Liver (tissue), 9 donors: ENCODE measurements around the gene BRWD1. TPM values are rescaled to one million over a fixed set of nuclear protein-coding genes. Genes with fewer than 3 reads are reported as not detected.

Experiments used
- DNase-seq: peaks from one replicate; pipeline ENCODE4 v3.0.0-alpha.2; 2017; ENCODE audit warnings: low spot score
- H3K27ac ChIP-seq, 2 donors: one replicate each; pipeline ENCODE4 v1.7.0; 2013; ENCODE audit warnings: inconsistent platforms in 2 of 2, low read length in 2 of 2, control low read depth in 1 of 2, low read depth in 1 of 2, mild to moderate bottlenecking in 1 of 2
- H3K27me3 ChIP-seq, 4 donors: one replicate each; pipeline versions ENCODE4 v1.6.1 to v1.7.0; 2013; ENCODE audit warnings: low read length in 3 of 4, inconsistent platforms in 1 of 4, mild to moderate bottlenecking in 1 of 4, moderate library complexity in 1 of 4; ENCODE audit not compliant: control insufficient read depth in 4 of 4, insufficient read depth in 4 of 4
- H3K36me3 ChIP-seq, 4 donors: one replicate each; pipeline versions ENCODE4 v1.6.1 to v1.7.0; 2013; ENCODE audit warnings: low read length in 3 of 4, mild to moderate bottlenecking in 3 of 4, low read depth in 1 of 4, moderate library complexity in 1 of 4; ENCODE audit not compliant: control insufficient read depth in 4 of 4, insufficient read depth in 3 of 4
- H3K4me1 ChIP-seq, 4 donors: one replicate each; pipeline versions ENCODE4 v1.6.1 to v1.7.0; 2013; ENCODE audit warnings: low read length in 3 of 4, mild to moderate bottlenecking in 3 of 4, moderate library complexity in 1 of 4; ENCODE audit not compliant: control insufficient read depth in 4 of 4, insufficient read depth in 4 of 4
- H3K4me3 ChIP-seq, 3 donors: one replicate each; pipeline versions ENCODE4 v1.6.1 to v1.7.0; 2013; ENCODE audit warnings: low read length in 3 of 3, control low read depth in 1 of 3, low read depth in 1 of 3, mild to moderate bottlenecking in 1 of 3
- H3K9ac ChIP-seq, 2 donors: one replicate each; pipeline ENCODE4 v1.7.0; 2013; ENCODE audit warnings: low read length in 2 of 2, mild to moderate bottlenecking in 2 of 2, moderate library complexity in 2 of 2, control low read depth in 1 of 2, low read depth in 1 of 2
- H3K9me3 ChIP-seq, 4 donors: one replicate each; pipeline versions ENCODE4 v1.6.1 to v1.7.0; 2013; ENCODE audit warnings: low read length in 3 of 4; ENCODE audit not compliant: control insufficient read depth in 4 of 4
- EGR1 ChIP-seq, 2 donors: IDR thresholded peaks; 2 replicates each; pipeline ENCODE4 v1.6.1; 2016 to 2018; ENCODE audit warnings: antibody characterized with exemption in 2 of 2, low read depth in 2 of 2
- FOXA2 ChIP-seq: IDR thresholded peaks from 2 replicates; pipeline ENCODE4 v1.6.1; 2016; ENCODE audit warnings: antibody characterized with exemption
- HNF4A ChIP-seq, 2 donors: conservative IDR thresholded peaks; 2 replicates each; pipeline ENCODE4 v1.6.1; 2016; ENCODE audit warnings: antibody characterized with exemption in 2 of 2, mild to moderate bottlenecking in 2 of 2
- HNF4G ChIP-seq: IDR thresholded peaks from 2 replicates; pipeline ENCODE4 v1.6.1; 2016; ENCODE audit warnings: antibody characterized with exemption
- JUND ChIP-seq, 2 donors: IDR thresholded peaks; 2 replicates each; pipeline ENCODE4 v1.6.1; 2016; ENCODE audit warnings: antibody characterized with exemption in 2 of 2
- RAD21 ChIP-seq, 2 donors: IDR thresholded peaks; 2 replicates each; pipeline ENCODE4 v1.6.1; 2016; ENCODE audit warnings: antibody characterized with exemption in 2 of 2, mild to moderate bottlenecking in 2 of 2
- RXRA ChIP-seq, 2 donors: IDR thresholded peaks; 2 replicates each; pipeline ENCODE4 v1.6.1; 2017 to 2018; ENCODE audit warnings: antibody characterized with exemption in 2 of 2, mild to moderate bottlenecking in 1 of 2
- SP1 ChIP-seq: IDR thresholded peaks from 2 replicates; pipeline ENCODE4 v1.6.1; 2018; ENCODE audit warnings: antibody characterized with exemption, mild to moderate bottlenecking
- YY1 ChIP-seq: IDR thresholded peaks from 2 replicates; pipeline ENCODE4 v1.6.1; 2016; ENCODE audit warnings: antibody characterized with exemption, mild to moderate bottlenecking
- WGBS: extraction: QIAGEN DNeasy Blood & Tissue Kit; methylation state at CpG from one replicate; pipeline ENCODE4 v1.1.7; 2013; 5-methylcytosine and 5-hydroxymethylcytosine counted together
- polyA plus RNA-seq, 2 donors: library from polyadenylated mRNA; stranded (reverse) in 1 of 2; unstranded in 1 of 2; fragments of 200-250 nt in 1 of 2; fragments of >200 nt in 1 of 2; fragmentation: Nextera tagmentation in 1 of 2; extraction: Ambion mirVana in 1 of 2; gene quantifications; one replicate each; pipeline versions ENCODE4 v1.2.1 to v1.2.3, GENCODE V29; 2013 to 2015
- total RNA-seq, 2 donors: library from RNA; depleted of rRNA; stranded (reverse); fragments of >200 nt; gene quantifications; one replicate each; pipeline ENCODE4 v1.2.3, GENCODE V29; 2014
- TF ChIP-seq, protein P1 (sequence below): fragments of 150-350 bp; IDR thresholded peaks from 2 replicates; pipeline ENCODE4 v1.5.1; 2017; ENCODE audit warnings: improper control_type of control experiment, low read depth, low read length; ENCODE audit not compliant: missing input control
- TF ChIP-seq, protein P2 (sequence below): IDR thresholded peaks from 2 replicates; pipeline ENCODE4 v1.6.1; 2016; ENCODE audit warnings: antibody characterized with exemption
- TF ChIP-seq, protein P3 (sequence below): IDR thresholded peaks from 2 replicates; pipeline ENCODE4 v1.6.1; 2016; ENCODE audit warnings: antibody characterized with exemption
- TF ChIP-seq, protein P4 (sequence below): IDR thresholded peaks from 2 replicates; pipeline ENCODE4 v1.6.1; 2016; ENCODE audit warnings: antibody characterized with exemption
- TF ChIP-seq, protein P5 (sequence below): IDR thresholded peaks from 2 replicates; pipeline ENCODE4 v1.6.1; 2016; ENCODE audit warnings: antibody characterized with exemption, mild to moderate bottlenecking
- donor health status: healthy.
- donor health status: healthy.
- donor health status: healthy.
- donor health status: healthy.
- donor health status: healthy.

Gene BRWD1
- total and polyA plus RNA-seq, 4 donors = 5.2 to 56.6 (median 20.9) TPM

DNA sequence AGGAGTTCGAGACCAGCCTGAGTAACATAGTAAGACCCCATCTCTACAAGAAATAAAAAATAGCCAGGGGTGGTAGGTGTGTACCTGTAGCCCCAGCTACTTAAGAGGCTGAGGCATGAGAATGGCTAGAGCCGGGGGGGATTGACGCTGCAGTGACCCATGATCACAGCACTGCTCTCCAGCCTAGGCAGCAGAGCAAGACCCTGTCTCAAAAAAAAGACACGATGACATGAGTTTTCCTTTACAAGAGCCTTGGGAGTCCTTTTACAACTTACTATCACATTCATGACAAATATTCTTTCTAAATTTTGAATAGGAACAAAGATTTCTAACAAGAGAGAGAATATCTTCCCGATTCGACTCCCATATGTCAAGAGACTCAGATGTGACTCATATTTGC is 3.3 kb upstream of the BRWD1 start (continued):
- TF ChIP-seq, protein P1, sequence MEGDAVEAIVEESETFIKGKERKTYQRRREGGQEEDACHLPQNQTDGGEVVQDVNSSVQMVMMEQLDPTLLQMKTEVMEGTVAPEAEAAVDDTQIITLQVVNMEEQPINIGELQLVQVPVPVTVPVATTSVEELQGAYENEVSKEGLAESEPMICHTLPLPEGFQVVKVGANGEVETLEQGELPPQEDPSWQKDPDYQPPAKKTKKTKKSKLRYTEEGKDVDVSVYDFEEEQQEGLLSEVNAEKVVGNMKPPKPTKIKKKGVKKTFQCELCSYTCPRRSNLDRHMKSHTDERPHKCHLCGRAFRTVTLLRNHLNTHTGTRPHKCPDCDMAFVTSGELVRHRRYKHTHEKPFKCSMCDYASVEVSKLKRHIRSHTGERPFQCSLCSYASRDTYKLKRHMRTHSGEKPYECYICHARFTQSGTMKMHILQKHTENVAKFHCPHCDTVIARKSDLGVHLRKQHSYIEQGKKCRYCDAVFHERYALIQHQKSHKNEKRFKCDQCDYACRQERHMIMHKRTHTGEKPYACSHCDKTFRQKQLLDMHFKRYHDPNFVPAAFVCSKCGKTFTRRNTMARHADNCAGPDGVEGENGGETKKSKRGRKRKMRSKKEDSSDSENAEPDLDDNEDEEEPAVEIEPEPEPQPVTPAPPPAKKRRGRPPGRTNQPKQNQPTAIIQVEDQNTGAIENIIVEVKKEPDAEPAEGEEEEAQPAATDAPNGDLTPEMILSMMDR = no peak

DNA sequence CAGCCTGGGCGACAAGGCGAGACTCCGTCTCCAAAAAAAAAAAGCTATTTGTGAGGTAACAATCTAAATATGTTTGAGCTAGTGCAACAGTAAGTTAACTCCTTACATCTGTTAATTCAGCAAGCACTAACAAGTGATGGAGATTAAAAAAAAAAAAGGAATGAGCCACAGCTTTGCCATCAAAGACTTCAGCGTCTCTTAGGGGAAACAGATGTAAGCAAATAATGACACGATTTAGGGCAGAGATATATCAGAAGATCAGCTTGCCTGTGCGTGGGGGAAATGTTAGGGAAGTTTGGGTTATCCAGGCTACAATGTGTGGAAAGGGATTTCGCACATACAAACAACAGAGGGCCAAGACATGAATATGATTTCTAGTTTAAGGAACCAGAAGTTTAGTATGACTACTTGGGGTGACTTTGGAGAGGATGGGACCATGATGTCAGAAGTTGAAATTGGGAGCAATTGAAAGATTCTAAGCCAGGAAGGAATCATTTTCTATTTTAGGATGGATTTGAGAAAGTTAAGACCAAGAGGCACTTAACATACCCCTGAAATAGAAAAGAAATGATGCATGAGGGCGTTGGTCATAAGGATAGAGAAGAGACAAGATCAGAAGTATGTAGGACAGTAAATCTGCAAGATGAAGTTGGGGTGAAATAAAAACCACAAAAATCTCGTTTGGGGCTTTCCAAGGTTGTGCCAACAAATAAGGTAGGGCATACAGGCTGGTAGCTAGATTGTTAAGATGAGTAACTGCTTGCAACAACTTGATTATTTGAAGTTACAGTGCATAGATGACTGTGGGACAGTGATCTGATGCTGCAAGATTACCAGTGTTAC is 2.4 kb upstream of the BRWD1 start:
- 85% methylated on average over 9 of the region's 9 CpGs for WGBS
- no peaks in the 10 kb centered on the region for H3K27me3 ChIP-seq
- H3K4me1 ChIP-seq = peaks cover 2 to 24% (median 12%) of the 10 kb centered on the region in 4 donors
- no peak overlapping the region for H3K27ac ChIP-seq
- no peak for DNase-seq
- H3K4me3 ChIP-seq = no peak overlapping the region
- TF ChIP-seq RXRA (IDR thresholded peaks at IDR 0.05) (no peak), EGR1 (IDR thresholded peaks at IDR 0.05; ENCODE audit: low read depth in 2 of 2) (no peak), JUND (IDR thresholded peaks at IDR 0.05) (no peak), FOXA2 (no peak), HNF4A (conservative IDR thresholded peaks at IDR 0.05) (no peak), HNF4G (no peak)
- TF ChIP-seq, protein P2, sequence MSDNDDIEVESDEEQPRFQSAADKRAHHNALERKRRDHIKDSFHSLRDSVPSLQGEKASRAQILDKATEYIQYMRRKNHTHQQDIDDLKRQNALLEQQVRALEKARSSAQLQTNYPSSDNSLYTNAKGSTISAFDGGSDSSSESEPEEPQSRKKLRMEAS = no peak
- TF ChIP-seq, protein P3, sequence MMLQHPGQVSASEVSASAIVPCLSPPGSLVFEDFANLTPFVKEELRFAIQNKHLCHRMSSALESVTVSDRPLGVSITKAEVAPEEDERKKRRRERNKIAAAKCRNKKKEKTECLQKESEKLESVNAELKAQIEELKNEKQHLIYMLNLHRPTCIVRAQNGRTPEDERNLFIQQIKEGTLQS = no peak
- H3K36me3 ChIP-seq = no peaks in the 10 kb centered on the region
- H3K9me3 ChIP-seq = no peaks in the 10 kb centered on the region
- no peak overlapping the region for H3K9ac ChIP-seq

DNA sequence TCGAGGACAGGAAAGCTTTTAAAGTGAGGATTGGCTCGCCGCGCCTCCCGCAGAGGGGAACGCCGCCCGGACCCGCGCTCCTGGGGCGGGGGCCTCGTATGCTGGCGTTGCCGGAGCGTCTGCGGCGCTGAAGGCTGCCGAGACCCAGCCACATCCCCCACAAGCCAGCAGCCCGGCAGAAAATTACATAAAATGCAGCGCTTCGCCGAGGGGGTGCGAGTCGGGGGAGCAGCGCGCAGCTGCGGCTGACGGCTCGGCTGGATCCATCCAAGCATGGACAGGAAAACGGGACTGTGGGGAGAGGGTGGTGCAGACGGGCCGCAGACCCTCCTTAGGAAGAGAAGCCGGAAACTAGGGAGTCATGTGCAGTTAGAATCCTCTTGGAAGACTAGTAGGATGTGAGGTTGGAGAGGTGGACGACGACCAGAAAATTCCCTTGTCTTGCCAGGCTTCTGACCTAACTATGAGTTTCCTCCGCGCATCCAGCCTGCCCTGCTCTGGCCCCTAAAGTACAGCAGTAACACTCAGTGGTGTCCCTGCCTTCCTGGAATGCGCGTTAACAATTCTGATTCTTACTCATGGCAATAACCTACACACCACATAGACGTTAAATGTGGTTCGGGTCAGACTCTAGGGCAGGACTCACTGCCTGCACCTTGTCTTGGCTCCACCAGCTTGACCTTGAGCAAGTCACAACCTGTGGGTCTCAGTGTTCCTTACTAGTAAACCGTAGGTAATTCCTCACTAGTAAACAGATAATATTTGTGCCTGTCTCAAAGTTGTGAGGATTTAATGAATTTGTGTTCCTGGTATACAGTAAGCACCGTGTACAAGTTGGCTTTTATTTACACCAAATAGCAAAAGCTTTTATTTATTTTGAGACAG is 953 bp upstream of the BRWD1 start:
- 4% methylated on average over 43 of the region's 43 CpGs for WGBS
- H3K36me3 ChIP-seq = peaks cover 0 to 5% (median 2%) of the 10 kb centered on the region in 4 donors
- H3K27ac ChIP-seq = peak overlapping the region; percentile 97 to 99
- TF ChIP-seq SP1 (no peak), YY1 (no peak), HNF4G (no peak), RAD21 (IDR thresholded peaks at IDR 0.05) (no peak), FOXA2 (no peak)
- TF ChIP-seq, protein P1 = no peak
- TF ChIP-seq, protein P4, sequence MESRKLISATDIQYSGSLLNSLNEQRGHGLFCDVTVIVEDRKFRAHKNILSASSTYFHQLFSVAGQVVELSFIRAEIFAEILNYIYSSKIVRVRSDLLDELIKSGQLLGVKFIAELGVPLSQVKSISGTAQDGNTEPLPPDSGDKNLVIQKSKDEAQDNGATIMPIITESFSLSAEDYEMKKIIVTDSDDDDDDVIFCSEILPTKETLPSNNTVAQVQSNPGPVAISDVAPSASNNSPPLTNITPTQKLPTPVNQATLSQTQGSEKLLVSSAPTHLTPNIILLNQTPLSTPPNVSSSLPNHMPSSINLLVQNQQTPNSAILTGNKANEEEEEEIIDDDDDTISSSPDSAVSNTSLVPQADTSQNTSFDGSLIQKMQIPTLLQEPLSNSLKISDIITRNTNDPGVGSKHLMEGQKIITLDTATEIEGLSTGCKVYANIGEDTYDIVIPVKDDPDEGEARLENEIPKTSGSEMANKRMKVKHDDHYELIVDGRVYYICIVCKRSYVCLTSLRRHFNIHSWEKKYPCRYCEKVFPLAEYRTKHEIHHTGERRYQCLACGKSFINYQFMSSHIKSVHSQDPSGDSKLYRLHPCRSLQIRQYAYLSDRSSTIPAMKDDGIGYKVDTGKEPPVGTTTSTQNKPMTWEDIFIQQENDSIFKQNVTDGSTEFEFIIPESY = no peak
- TF ChIP-seq, protein P5, sequence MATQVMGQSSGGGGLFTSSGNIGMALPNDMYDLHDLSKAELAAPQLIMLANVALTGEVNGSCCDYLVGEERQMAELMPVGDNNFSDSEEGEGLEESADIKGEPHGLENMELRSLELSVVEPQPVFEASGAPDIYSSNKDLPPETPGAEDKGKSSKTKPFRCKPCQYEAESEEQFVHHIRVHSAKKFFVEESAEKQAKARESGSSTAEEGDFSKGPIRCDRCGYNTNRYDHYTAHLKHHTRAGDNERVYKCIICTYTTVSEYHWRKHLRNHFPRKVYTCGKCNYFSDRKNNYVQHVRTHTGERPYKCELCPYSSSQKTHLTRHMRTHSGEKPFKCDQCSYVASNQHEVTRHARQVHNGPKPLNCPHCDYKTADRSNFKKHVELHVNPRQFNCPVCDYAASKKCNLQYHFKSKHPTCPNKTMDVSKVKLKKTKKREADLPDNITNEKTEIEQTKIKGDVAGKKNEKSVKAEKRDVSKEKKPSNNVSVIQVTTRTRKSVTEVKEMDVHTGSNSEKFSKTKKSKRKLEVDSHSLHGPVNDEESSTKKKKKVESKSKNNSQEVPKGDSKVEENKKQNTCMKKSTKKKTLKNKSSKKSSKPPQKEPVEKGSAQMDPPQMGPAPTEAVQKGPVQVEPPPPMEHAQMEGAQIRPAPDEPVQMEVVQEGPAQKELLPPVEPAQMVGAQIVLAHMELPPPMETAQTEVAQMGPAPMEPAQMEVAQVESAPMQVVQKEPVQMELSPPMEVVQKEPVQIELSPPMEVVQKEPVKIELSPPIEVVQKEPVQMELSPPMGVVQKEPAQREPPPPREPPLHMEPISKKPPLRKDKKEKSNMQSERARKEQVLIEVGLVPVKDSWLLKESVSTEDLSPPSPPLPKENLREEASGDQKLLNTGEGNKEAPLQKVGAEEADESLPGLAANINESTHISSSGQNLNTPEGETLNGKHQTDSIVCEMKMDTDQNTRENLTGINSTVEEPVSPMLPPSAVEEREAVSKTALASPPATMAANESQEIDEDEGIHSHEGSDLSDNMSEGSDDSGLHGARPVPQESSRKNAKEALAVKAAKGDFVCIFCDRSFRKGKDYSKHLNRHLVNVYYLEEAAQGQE = no peak
- peaks cover 2 to 24% (median 12%) of the 10 kb centered on the region in 4 donors for H3K4me1 ChIP-seq
- no peaks in the 10 kb centered on the region for H3K27me3 ChIP-seq
- H3K9ac ChIP-seq = peak overlapping the region; percentile 76
- peak overlapping the region; percentile 36 to 98 (median 68) for H3K4me3 ChIP-seq
- H3K9me3 ChIP-seq = no peaks in the 10 kb centered on the region
- DNase-seq = no peak
